ENCODE results near the gene LINC01488.

The LINC01488 gene

DNA sequence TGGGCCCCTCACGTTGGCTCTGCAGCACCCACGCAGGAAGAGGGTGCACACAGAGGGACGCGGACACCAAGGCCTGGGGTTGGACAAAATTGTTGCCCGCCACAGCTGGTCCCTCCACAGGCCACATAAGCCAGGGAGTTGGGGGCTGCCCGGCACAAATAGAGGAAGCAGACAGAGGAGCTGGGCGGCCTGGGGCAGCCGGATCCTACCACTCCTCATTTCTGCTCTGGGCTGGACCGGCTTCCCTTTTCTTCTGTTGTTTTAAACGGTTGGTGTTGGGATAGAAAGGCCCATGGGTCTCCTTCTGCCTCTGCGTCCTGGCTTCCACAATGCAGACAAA lies 36.4 kb upstream of the LINC01488 start:
- no peak for DNase-seq (ENCODE audit: low spot score)

DNA sequence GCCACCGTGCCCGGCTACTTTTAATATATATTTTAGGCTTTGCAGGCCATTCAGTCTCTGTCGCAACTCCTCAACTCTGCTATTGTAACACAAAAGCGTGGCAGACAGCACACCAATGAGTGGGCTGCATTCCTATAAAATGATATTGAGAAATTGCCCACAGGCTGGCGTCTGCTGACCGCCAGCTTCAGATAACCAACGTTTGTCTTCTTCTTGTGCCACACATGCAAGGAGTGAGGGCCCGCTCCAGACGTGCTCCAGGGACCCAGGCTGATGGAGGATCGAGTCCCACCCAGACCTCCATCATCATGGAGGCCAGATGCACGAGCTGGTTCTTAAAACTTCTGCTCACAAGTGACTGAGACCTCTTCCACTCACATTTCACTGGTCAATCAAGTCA lies 35.4 kb upstream of the LINC01488 start:
- no peak for DNase-seq (ENCODE audit: low spot score)

DNA sequence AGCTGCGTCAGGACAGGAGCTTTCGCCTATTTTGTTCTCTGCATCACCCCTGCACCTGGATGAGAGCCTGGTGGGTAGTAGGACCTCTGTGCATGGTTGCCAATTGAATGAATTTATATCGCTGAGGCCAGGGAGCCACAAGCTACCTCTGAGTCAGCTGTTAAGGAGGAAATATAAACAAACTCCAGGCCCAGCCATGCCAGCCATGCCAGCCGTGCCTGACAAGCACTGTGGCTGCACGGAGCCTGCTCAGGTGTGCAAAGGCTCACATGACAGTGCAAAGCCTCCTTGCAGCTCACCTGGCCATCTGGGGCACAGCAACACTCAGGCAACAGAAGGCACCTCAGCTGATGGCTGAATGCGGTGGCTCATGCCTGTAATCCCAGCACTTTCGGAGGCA lies 33.7 kb upstream of the LINC01488 start:
- DNase-seq (ENCODE audit: low spot score), result no peak

DNA sequence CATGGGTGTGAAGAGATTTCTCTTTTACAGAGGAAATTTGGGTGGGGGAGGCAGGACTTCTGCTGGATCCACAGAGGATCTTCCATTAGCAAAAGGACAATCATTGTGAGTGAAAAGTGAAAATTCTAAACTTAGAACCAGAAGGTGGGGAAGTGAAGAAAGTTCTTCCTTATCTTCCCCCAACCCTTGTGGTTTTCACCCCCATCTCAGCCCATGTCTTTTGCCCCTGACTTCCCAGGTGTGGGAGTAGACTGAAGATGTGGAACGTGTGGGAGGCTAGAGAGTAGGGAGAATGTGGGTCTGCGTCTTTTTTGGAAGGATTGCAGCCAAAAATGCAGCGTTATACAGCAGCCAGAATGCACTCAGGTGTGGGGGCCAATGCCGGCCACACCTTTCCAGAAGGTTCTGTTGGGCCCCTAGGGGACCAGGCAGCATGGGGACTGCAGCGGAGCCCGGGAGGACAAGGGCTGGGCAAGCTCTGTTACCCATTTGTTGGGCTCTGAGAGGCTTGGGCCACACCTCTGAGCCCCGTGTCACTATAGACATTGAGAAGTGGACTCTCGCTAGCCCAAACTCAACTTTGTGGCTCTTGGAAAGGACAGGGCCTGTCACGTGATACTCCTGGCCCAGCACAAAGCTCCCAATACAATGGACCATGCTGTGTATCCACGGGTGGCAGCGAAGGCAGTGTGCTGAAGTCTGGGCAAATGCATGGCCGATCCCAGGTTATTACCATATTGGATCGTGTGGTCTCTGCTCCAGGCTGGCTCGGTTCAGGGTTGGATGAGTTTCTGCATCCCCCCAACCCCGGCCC lies 32.8 kb upstream of the LINC01488 start:
- DNase-seq (ENCODE audit: low spot score), result no peak

DNA sequence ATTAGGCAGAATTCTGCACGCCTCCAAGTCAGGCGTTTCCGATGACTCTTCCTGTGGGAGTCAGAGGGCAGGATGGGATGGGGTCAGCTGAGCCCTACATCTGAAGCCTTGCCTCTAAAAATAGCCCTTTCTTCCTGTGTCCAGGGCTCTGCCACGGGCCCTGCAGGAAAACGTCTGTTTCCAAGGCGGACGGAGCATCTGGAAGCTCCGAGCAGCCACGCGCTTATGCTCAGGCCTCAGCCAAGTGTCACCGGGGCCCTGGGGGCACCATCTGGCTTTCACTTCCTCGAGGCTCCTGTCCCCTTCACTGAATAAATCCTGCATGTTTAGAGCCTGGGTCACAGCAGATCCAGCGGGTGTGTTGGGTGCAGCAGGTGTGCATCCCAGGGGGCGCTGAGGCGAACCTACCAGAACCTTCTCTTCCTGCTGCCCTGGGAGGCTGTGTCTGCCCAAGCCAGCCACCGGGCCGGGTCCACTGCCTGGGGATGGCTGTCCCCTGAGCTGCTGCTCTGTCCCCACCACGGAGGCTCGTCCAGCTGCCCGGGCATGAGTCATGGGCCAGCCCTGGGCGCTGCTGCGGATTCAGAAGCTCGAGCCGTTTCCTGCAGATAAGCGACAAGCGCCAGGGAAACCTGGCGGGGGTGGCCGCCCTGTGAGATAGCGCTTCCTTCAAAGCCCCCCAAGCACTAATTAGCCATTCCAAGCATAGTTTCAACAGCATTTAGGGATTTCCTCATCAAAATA lies 32.0 kb upstream of the LINC01488 start:
- no peak for DNase-seq (ENCODE audit: low spot score)

DNA sequence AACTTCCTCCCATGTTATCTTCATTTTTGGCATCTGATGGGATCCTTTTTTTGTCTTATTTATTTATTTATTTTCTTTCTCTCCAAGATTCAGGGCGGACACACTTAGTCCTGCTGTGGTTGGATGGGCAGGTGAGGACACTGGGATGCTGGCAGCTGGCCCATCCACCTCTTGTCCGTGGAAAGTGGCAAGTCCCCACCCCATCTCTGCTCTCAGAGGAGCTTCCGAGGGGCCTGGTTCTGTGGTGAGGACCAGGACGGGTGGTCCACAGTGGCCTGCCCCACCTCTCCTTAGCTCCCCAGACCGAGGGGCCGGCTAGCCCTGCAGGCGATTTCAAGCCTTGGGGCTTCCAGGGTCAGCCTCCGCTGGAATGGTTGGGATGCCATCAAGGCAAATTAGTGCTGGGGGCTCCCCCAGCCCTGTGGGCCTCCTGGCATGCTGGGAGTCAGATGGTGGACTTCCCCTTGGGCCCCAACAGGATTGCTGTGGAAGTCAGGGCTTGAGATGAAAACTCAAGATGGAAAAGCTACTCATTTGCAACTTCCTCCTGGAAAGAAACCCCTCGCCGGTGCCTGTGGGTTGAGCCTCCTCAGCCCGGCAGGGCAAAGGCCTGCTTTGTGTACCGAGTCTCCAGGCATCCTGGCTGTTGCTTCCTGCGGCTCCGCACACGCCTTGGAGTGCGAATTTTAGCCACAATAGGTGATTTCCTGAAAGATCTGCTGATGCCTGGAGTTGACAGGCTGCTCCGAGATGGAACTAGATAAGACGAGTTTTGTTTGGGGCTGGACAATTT lies 31.2 kb upstream of the LINC01488 start:
- no peak for DNase-seq (ENCODE audit: low spot score)

DNA sequence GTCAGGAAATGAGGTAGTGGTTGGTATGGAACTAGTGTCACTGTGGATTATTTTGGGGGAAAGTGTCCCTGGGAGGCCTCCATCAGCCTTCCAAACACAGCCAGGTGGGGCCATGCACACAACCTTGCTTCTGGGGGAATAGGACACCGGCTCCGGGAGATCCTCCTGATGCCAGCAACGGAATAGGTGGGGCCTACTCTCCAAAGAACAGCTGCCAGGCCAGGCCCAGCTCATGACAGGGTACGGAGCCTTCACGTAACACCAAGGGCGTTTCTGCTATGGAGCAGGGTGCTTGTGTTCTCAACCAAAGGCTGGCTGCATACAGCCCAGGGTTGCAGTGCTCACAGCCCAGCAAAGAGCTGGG lies 30.6 kb upstream of the LINC01488 start:
- no peak for DNase-seq (ENCODE audit: low spot score)

DNA sequence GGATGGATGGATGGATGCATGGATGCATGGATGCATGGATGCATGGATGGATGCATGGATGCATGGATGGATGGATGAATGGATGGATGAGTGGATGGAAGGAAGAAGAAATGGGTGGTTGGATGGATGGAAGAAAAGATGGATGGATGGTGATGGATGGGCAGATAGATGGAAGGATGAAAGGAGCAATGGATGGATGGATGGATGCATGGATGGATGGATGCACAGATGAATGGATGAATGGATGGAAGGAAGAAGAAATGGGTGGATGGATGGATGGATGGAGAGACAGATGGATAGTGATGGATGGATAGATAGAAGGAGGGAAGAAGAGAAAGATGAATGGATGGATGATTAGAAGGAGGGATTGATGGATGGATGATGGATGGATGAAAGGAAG lies 30.2 kb upstream of the LINC01488 start:
- no peak for DNase-seq (ENCODE audit: low spot score)

DNA sequence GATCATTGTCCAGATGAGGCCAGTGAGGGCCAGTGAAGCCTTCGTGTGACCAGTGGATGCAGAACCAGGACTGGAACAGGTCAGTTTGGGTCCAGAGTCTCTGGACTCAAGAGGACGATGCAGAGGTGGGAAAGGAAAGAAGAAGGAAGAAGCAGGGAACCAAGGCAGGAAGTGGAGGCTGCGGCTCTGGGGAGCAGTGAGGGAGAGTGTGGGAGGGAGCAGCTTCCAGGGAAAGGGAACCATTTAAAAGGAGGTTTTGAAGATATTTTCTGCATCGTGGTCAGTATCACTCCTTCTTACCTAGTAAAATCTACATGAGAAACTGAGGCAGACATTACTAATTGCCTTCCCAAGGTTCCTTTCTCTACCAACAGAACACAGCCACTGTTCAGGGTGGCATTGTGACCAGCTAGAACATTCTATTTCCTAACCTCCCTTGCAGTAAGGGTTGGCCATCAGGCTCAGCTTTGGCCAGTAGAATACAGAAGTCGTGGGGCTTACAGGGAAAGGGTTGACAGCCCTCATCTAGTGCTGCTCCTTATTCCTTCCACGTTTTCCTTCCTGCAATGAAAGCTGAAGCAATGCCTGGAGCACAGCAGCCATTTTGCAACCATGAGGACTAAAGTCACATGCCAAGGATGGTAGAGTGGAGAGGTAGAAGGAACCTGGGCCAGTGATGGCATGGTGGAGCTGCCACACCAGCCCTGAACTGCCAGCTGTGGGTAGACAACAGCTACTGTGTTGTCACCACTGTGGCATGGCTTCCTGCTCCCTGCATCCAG lies 29.1 kb upstream of the LINC01488 start:
- DNase-seq (ENCODE audit: low spot score), result no peak

DNA sequence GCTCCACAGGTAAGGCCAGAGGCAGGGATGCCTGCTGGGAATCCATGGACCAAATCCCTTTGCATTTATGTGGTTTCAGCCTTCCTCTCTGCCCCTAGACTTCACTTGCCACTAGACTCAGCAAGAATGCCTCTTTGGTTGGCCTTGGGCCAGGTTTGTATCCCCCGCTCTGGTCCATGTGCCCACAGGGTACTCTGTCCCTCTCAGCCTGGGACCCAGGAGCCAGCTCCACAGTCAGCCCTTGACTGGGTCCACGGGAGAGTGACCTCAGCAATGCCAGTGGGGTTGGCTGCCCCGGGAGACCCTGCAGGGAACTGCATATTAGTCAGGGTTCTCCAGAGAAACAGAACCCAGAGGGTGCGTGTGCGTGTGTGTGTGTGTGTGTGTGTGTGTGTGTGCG lies 28.3 kb upstream of the LINC01488 start:
- DNase-seq (ENCODE audit: low spot score), result no peak

DNA sequence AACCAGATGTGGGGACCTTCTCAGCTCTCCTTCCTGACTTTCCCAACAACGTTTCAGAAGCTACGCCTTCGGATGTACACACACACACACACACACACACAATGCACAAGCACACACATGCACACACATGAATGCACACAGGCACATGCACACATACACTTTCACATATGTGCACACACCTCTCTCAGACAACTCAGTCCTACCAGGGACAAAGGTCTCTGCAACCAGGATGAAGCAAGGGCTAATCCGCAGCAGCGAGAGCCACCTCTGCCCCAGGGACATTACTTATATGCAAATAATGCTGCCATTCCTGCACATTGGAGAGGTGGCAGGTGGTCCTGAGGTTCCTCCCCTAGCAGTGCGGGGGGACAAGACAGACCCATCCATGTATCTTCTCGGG lies 27.4 kb upstream of the LINC01488 start:
- no peak for DNase-seq (ENCODE audit: low spot score)

DNA sequence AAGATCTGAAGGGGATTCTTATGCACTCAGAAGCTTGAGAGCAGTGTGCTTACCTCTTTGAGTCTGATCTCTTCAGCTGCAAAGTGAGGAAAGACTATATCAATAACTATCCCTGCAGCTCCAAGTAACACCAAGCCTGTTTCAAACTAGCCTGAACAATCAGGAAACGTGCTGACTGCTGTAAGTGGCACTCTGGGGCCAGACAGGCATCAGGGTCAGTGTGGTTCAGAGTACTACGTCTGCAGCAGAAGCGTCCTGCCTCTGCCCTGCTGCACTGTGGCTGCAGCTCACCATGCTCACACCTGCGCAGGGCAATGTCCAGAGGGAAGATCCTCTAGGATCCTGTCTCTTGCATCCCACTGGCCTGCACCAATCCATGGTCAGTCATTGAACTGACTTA lies 25.5 kb upstream of the LINC01488 start:
- no peak for DNase-seq (ENCODE audit: low spot score)

DNA sequence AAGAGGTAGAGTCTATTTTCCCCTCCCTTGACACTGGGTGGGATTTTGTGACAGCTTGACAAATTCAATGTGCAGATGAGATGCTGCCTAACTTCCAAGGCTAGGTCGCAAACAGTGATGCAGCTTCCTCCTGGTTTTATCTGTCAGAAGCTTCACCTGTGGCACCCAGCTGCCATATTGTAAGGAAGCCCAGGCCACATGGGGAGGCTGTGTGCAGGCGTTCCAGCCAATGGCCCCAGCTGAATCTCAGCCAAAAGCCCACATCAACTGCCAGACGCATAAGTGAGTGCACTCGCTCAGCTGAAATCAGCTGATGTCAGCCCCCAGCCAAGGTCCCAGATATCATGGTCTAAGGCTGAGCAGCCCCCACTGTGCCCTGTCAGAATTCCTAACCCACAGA lies 24.8 kb upstream of the LINC01488 start:
- DNase-seq (ENCODE audit: low spot score), result no peak

DNA sequence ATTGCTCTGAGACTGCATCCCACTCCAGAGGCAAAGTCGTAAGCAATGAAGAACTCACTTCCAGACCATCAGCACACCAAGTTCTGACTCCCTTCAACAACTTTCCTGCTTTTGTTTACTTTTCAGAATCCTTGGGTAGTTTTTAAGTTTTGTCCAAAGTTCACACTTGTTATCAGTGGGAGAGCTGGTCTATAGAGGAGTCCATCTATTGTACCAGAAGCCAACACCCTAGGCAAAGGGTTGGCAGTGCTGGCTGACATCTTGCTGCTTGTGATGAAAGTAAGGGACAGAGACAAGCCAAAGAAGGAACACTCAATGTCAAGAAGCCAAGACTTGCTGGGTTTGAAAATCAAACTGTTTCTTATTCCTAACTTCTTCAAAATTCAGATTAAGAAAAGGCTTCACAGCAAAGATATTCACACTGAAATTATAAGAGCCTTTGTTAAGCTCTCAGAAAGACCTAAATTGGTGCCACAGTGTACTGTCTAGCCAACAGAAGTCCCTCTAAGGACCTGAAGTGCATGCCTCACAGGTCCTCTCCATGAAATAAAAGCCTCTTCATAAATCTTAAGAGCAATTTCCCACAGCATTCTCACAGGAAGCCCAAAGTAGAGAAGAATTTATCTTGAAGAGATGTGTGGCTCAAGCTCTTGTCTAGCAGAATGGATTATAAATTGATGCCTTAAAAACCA lies 21.5 kb upstream of the LINC01488 start:
- no peak for DNase-seq (ENCODE audit: low spot score)

DNA sequence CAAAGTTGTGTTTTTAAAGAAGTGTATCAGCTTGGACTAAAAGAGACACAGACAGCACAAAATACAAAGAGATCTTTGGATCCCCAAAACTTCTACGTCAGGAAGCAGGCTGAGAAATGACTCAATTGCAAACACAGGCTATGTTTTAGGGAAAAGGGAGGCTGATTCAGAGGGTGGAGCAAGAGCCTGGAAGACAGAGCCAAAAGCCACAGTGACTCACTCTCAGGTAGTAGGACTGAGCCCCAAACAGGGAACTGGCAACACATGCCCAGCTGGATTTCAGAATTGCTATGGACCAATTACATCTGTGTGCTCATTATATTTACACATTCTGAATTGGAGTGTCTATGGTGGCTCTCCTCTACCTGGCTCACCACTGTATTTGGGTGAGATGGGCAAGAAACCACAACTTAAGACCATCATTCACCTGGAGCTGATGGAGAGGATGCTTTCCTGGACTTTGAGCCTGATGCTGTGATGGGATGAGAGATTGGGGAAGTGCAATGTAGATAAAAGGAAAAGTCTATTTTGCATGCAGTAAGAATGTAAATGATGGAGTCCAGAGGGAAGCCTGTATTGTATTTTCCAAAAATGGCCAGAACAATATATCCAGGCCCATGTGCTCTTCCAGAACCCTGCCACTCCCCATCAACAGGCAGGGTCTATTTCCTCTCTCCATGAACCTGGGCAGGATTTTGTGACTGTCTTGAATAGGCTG lies 20.8 kb upstream of the LINC01488 start:
- peak; percentile 80 for DNase-seq (ENCODE audit: low spot score)

DNA sequence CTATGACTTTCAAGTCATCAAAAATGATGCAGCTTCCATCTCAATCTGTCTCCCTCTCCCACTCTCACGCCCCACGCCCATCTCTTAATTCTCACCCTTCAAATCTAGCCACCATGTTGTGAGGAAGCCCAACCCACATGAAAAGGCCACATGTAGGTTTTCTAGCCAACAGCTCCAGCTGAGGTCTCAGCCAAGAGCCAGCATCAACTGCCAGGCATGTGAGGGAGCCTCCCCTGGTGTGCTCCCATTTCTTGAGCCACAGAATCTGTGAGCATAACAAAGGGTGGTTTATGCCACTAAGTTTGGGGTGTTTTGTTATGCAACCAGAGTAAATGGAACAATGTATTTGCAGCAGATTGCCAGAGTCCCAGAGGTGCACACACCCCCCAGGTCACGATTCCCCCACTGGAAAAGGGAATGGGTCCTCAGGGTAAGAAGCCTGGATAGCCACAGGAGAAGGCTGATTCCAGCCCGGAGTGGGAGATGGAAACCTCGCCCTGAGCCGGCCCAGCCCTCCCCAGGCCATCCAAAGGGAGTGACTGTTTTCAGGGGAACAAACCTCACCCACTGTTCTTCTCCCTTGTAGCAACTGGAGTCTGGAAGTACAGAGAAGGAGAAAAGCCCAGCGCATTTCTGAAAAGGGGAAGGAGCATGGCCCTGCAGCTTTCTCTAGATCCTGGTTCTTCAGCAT lies 20.0 kb upstream of the LINC01488 start:
- DNase-seq (ENCODE audit: low spot score), result no peak

DNA sequence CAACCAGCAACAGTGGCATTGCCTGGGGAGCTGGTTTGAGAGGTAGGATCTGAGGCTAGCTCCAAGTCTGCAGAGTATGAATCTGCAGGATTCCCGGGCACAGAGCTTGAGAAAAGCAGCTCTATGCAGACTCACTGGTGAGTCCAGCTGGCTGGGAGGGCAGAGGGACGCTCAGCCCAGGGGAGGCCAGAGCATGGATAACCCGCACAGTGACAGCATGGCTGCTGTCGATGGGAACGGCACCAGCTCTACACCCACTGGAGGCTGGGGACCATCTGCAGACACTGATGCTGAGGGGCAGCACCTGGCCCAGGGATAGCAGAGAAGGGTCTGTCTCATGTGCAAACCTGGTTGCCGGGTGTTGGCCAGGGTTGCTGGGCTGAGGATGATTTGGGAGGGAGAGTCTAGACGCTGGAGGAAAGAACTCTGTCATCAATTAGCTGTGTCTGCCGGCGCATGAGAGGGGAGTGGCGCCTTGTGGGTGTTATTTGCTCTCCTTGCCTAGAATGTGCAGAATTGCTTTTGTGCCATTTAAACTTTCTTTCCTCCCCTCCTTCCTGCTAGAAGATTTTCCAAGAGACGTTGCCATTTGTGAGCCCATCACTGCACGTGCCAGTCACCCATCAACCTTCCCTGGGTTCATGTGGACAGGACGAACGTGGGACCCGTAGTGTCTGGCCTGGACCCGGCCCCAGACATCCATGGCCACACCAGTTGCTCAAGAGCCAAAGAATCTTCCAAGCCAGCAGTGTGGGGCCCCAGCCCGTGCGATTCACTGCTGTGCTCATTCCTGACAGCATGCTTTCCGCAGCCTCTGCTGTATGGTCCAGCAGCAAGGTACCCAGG lies 19.1 kb upstream of the LINC01488 start:
- peak; percentile 50 for DNase-seq (ENCODE audit: low spot score)

DNA sequence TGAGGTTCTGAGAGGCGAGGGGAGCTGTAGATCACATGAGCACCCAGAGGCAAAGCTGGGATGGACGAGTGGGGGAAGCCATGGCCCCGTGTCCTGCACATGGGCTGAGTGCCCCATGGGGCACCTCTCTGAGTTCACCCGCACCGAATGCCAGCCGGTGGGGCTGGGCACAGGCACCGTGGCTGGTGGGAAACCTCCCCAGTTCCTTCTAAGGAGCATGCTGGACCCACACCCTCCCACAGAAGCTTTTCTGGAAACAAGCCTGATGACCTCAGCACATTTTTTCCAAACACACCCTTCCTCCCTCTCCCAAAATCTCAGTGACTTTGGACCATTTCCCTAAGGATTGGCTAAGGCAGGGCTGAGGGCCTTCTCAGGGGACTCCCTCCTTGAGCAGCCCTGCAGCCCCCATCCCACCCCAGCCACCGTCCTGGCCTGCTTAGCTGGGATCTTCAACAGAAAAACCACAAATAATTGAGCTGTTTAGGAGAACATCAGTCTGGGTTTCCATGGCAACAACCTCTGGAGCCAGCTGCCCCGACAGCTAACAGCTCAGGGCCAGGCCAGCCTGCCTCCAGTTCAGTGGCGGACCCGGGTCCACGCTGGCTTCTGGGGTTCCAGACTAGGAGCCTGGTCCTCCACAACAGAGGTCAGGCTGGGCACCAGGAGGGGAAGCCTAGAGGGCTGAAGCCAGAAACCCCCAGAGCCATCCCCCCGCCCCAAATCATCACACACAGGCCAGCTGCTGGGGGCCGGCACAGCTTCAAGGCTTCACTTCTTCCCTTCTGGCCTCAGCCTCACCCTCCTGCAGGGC lies 18.1 kb upstream of the LINC01488 start:
- DNase-seq (ENCODE audit: low spot score), result peak; percentile 82
